Measurements from ENCODE around the gene HS2ST1.

- TF ChIP-seq, protein P1, sequence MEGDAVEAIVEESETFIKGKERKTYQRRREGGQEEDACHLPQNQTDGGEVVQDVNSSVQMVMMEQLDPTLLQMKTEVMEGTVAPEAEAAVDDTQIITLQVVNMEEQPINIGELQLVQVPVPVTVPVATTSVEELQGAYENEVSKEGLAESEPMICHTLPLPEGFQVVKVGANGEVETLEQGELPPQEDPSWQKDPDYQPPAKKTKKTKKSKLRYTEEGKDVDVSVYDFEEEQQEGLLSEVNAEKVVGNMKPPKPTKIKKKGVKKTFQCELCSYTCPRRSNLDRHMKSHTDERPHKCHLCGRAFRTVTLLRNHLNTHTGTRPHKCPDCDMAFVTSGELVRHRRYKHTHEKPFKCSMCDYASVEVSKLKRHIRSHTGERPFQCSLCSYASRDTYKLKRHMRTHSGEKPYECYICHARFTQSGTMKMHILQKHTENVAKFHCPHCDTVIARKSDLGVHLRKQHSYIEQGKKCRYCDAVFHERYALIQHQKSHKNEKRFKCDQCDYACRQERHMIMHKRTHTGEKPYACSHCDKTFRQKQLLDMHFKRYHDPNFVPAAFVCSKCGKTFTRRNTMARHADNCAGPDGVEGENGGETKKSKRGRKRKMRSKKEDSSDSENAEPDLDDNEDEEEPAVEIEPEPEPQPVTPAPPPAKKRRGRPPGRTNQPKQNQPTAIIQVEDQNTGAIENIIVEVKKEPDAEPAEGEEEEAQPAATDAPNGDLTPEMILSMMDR (conservative IDR thresholded peaks at IDR 0.05 in 1 of 2, IDR thresholded peaks at IDR 0.05 in 1 of 2; ENCODE audit: low read depth in 1 of 2, low read length in 2 of 2) = no peak
- TF ChIP-seq EZH2 (IDR thresholded peaks at IDR 0.05; ENCODE audit: low read length, missing control alignments) = no peak
Observed at GRCh38 chr1:87148661-87149060, 234.2 kb downstream of the HS2ST1 start.
